B cell (primary cell): ENCODE measurements around the gene ASTN2.

Experiments
- EZH2 ChIP-seq: IDR thresholded peaks from 2 replicates; pipeline ENCODE4 v1.6.1; 2012; ENCODE audit warnings: borderline replicate concordance, low read depth, mild to moderate bottlenecking, moderate library complexity, low read length; ENCODE audit not compliant: insufficient read depth, poor library complexity, severe bottlenecking
- TF ChIP-seq, protein P1 (sequence below): fragments of 200-600 bp; IDR thresholded peaks from one replicate; pipeline ENCODE4 v1.8.0; 2022; ENCODE audit warnings: antibody characterized with exemption, mild to moderate bottlenecking

DNA sequence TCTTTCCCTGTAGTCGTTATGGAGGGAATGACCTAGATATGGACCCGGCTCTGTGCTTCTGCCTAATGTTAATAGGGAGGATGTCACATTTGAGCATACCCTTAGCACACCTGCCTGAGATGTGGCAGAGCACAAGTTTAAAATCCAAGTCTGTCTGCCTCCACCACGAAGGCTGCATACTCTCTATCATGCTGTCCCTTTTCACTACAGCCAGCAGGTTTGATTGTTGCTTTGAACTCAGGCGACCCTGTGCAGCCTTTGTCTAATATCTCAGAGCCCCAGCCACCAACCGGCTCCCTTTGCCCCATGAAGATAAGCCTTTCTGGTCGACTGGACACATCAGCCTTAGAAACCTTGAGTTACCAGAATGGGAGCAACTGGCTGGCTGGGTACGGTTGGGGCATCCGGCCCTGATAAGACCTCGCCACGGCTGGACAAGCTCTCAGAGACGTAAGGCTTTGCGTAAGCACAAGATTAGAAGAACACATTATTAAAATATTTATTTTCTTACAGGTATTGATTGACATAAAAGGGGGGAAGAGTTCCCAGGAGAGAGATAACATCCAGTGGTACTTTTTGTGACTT lies 949.8 kb downstream of the ASTN2 start:
- no peak for TF ChIP-seq EZH2
- TF ChIP-seq, protein P1, sequence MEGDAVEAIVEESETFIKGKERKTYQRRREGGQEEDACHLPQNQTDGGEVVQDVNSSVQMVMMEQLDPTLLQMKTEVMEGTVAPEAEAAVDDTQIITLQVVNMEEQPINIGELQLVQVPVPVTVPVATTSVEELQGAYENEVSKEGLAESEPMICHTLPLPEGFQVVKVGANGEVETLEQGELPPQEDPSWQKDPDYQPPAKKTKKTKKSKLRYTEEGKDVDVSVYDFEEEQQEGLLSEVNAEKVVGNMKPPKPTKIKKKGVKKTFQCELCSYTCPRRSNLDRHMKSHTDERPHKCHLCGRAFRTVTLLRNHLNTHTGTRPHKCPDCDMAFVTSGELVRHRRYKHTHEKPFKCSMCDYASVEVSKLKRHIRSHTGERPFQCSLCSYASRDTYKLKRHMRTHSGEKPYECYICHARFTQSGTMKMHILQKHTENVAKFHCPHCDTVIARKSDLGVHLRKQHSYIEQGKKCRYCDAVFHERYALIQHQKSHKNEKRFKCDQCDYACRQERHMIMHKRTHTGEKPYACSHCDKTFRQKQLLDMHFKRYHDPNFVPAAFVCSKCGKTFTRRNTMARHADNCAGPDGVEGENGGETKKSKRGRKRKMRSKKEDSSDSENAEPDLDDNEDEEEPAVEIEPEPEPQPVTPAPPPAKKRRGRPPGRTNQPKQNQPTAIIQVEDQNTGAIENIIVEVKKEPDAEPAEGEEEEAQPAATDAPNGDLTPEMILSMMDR: no peak
